ENCODE measurements around the gene DMAC1.

- TF ChIP-seq, protein P1, sequence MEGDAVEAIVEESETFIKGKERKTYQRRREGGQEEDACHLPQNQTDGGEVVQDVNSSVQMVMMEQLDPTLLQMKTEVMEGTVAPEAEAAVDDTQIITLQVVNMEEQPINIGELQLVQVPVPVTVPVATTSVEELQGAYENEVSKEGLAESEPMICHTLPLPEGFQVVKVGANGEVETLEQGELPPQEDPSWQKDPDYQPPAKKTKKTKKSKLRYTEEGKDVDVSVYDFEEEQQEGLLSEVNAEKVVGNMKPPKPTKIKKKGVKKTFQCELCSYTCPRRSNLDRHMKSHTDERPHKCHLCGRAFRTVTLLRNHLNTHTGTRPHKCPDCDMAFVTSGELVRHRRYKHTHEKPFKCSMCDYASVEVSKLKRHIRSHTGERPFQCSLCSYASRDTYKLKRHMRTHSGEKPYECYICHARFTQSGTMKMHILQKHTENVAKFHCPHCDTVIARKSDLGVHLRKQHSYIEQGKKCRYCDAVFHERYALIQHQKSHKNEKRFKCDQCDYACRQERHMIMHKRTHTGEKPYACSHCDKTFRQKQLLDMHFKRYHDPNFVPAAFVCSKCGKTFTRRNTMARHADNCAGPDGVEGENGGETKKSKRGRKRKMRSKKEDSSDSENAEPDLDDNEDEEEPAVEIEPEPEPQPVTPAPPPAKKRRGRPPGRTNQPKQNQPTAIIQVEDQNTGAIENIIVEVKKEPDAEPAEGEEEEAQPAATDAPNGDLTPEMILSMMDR (conservative IDR thresholded peaks at IDR 0.05): no peak
- no peak for TF ChIP-seq EZH2 (IDR thresholded peaks at IDR 0.05; ENCODE audit: low read depth)
Measured at GRCh38 chr9:7828334-7828733, 28.8 kb upstream of the DMAC1 start.
